ENCODE data around the gene COQ3.

COQ3 gene

GRCh38 chr6:99324996-99325395 lies 69.0 kb downstream of the COQ3 start:
- DNase-seq, result no peak

Measured in OCI-M1 (cell line).